Mucosa of gallbladder (tissue), 1 donor: Measurements from ENCODE around the gene B3GLCT. TPM values are rescaled to one million over a fixed set of nuclear protein-coding genes. Genes with fewer than 3 reads are reported as not detected.
"Not testable (repeated sequence)": the region's sequence is repeated elsewhere in the genome, so short reads cannot be mapped to it uniquely, and the experiment has no call there.

Experiments used
- DNase-seq: peaks from one replicate; pipeline ENCODE4 v3.0.0-alpha.2; 2020; ENCODE audit warnings: low spot score
- total RNA-seq: library from RNA; stranded (reverse); gene quantifications from one replicate; pipeline ENCODE4 v1.2.1, GENCODE V29; 2021
- donor health status: DM: no; HTN: no; CAD: no.

Gene B3GLCT
- 3.9 TPM for total RNA-seq

DNA sequence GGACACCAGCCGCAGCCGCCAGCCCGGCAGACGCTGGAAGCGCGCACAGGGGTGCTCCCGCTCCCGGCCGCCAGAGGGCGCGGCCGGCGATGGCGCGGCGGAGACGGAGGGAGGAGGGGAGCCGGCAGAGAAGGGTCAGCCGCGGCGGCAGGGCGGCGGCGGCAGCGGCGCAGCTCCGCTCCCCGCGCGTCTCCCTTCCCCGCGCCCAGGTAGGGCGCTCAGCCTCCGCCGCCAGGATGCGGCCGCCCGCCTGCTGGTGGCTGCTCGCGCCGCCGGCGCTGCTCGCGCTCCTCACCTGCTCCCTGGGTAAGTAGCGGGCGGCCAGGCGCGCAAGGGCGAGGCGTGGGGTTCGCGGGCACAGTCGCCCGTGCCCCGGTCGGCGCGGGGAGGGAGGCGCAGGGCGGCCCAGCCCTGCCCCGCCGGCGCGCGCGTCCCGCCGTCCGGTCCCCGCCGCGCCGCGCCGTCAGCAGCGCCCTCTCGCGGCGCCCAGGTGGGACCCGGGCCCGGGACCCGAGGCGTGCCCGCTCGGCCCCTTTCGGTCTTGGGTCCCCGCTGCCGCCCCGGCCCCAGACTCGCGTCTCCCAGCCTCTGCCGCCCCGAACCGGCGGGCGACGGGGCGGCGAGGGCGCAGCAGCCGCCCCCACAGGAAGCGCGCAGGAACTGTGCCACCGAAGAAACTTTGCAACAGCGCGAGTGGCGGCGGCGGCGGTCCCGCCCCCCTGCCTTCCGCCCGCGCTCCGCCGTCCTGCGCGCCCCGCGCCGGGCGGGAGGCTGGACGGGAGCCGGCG, at the start of gene B3GLCT:
TSS of gene B3GLCT (plus strand) at position 127 of the 788 bp plus-strand sequence. CDS start at position 237, 110 bp downstream.
- DNase-seq, result peak; percentile 76

DNA sequence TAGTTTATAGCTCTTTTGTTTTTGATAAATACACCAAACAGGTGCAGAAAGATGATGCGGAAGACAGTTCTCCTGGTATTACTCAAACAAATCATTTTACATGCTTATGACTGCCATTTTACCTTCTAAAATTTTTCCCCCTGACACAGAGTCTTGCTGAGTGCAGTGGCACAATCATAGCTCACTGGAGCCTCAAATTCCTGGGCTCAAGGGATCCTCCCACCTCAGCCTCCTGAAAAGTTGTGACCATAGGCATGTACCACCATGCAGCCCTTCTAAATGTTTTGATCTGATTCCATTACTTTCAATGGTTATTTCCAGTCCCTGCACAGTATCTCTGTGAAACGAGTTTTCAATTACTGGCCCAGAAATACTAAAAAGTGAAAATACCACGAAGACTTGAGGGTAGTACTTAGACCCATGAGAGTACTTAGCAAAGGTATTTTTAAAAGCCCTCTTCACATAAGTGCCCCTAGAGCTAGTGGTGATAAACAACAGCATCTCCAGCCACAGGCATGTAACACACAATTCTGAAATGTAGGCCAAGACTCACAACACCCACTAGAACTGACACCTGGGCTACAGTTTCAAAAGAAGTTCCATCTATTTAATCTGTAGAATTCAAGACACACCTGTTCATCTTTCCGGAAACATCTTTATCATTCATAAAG, 49.3 kb upstream of the B3GLCT start:
- DNase-seq, result no peak

DNA sequence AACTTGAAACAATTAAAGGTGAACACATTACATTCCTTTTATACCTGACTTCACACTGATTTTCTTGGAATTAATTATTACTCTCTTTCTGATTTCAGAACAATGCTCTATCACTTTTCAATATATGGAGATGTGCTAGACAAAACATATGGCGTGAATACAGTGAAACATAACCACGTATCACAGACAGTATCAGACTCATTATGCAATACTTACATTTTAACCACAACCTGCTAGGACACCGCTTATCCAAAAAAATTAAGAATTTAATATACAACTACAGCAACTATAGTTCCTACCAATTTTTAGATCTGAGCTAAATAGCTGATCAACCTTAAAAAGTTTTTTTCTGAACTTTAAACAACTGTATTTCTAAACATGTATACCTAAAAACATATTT, 47.9 kb upstream of the B3GLCT start:
- DNase-seq, result no peak

DNA sequence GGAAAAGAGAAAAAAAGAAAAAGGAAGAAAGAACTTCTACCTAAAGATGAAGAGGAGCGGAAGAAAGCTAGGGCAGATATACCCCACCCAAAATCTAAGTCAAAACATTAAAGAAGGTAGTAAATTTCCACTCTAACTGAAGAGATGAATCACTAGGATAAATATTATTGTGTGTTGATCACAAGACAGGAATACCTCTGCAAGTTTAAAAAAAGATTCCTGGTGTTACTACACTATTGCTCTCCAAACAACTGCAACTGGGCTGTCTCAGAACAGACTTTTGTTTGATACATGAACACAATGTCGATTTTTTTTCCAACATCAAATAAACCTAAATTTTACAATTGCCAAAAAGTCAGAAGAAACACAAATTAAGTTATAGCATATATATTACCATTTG, 44.8 kb upstream of the B3GLCT start:
- no peak for DNase-seq

DNA sequence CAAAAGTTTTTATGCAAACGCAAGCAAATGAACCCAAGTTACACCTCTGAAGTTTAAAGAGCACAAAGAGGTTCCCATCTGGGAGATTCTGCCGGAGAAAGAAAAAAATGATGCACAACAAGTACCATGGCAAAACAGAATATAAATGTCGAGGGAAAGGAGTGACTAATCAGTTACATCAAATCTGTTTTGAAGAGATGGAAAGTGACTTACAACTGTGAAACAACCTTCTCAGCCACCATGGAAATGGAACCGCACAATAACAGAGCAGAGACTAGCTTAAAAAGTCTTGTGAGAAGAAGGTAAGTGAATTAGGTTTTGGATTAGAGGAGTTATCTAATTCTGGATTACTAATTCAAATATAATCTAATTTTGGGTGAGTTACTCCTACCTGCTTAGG, 40.5 kb upstream of the B3GLCT start:
- DNase-seq, result no peak

DNA sequence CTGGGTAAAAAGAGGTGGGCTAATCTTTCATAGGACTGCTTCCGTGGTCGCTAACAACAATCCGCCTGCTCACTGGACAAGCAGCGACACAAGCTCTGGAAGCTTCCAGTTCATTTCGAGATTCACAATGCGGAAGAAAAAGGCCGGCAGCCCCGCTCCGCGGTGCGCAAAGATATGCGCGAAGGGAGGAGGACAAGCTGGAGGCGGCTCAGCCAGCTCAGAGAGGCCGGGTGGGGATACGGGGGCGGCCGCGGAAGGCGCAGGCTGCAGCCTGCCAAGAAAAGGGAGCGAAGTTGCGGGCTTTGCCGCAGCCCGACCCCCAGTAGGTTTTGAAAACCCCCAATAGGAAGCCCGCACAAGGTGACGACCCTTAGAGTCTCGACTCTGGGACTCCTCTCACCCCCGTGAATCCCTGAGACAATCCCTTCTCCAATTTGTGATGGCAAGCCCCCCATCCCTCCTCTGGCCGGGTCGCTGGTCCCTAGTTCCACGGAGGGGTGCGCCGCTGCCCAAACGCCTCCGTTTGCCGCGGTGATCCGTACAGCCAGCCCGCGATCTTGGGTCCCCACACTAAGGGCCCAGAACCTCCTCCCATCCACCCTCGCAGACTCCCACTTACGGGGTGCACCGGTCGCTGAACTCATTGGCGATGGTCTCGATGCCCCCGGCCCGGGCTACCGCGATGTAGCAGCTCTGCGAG, 38.8 kb upstream of the B3GLCT start:
- DNase-seq, result peak; percentile 80

DNA sequence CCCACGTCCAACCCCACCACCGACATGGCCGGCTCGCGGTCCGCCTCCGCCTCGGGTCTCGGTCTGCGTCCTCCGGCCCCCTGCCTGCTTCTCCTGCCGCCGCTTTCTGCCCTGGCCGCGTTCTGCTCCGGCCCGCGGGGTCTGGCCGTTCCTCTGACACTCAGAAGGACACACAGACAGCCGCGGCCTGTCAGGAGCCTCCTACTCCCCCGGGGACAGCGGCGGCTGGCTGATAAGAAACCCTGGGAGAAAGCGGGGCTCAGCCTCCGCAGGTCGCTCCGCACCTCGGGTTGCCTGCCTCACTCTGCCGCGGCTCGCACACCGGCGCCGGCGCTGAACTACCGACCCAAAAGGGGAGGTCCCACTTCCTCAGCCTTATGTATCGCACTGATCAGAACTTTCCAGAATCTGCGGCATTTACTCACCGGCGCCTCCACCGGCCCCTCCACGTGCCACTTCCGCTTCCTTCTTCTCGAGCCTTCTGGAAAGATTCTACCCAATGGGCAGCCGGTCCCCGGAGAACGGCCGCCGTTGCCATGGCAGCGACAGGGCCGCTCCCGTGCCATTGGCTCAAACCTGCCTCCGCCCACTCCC, 38.1 kb upstream of the B3GLCT start, which contains the start of gene HSPH1:
TSS of gene HSPH1 (minus strand) at position 348 of the 594 bp plus-strand sequence. CDS start at position 26, 322 bp downstream.
- DNase-seq, result peak; percentile 99

DNA sequence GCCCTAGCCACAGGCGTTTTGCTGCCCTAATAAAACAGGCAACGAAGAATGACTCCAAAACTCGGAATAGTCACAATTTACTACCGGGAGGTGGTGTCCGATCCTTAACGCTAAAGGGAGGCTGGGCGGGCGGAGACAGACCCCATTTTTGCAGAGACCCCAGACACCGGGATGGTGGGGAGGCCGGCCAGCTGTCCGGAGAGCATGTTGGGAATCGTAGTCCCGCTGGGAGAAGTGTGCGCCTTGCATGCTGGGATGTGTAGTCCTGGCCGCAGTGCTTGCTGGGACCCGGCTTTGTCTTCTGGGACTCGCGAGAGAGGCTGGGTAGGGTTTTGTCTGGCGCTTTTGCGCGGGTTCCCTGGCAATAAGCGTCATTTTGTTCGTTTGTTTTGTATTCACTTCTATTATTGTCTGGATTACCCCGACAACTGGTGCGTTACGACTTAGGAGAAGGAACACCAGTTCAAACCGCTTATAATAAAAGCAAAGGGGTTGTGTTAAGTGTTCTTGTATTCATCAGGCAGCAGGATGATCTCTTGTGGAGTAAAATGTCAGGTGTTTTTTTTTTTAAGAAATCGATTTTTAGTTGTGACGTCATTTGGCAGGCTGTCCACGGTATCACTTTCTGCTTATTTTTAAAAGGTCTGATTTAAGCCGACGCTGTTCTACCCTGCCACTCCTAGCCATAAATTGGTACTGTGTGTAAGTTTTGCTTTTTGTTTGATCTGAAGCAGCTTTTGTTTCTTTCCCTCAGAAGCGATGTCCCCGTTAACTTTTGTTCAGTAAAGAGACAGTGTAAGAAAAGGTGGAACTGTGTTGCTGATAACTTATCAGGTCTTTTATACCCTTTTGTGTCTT, 37.4 kb upstream of the B3GLCT start:
- DNase-seq, result peak; percentile 98

DNA sequence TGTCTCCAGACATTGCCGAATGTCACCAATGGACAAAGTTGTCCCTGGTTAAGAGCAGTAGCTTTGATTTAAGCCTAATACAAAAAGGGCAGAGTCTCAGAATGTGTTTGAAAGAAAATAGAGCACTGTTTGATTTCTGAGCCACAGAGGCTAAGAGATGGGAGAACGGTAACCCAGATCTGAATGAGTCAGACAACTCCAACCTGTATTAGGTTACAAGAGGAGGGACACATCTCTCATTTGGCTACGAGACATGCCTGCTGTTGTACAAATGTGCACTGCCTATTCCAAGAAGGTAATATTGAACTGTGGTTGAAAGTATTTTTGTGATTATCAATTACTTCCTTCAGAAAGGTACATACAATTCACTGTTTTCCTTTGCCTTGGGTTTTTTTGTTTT, 33.2 kb upstream of the B3GLCT start:
- no peak for DNase-seq

DNA sequence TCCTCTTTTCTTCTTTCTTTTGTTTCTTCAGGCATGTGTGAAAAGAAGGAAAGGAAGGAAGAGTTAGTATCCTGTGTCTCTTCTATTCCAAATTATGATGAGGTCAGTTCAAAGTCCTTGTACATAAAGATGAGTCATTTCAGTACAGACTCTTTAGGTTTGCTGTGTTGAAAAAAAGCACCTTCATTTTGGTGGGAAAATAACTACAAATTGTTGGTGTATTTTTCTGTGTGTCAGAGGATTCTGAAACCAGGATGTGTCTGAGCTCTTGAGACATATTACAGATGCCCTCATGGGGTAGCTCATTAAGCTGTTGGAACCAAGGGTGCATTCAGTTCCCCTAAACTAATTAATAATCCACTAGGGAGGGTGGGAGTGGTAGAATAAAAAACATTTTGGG, 32.3 kb upstream of the B3GLCT start:
- DNase-seq, result no peak

DNA sequence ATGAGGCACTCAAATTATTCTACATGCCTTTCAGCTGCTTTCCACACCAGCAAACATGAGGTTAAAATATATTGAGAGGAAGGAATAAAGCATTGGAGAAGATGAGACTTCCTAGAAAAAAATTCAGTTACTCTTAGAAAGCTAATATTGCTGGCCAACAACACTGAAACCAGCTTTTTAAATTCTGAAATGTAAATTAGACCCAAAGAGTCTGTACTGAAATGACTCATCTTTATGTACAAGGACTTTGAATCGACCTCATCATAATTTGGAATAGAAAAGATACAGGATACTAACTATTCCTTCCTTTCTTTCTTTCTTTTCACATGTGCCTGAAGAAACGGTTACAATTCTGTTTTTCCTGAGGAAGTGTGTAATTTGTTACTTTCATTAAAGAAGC, 31.6 kb upstream of the B3GLCT start:
- DNase-seq, result no peak

DNA sequence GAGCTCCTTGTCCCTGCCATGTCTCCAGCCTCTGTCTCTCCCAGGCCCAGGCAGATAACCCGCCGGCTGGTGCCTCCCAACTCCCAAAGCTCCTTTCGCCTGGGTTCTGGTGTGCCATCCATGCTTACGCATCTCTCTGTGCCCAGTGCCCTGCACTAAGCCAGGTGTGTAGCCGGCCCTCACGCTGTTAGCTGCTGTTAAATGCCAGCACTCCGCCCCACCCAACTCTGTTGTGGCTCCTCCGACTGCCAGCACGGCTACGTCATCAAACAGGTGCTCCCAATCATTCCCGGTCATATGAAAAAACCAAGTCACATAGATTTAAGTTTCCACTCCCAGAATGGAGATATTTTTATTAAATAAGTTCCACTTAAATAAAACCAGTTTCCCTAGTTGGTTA, 31.0 kb upstream of the B3GLCT start:
- DNase-seq, result no peak

DNA sequence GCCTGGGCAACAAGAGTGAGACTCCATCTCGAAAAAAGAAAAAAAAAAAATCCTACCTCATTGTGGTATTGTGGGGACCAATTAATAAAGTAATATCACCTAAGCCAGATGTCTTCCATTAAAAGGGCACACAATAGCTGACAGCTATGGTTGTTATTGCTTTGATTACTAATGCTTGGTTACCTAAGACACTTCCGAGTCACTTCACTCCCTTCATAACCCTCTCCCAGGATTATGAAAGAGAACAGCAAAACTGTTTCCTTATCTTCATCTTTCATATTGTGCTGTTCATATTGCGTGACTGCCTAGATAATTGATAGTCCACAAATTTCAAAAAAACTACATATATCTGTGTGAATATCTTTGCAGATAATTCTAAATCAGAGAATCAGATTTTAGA, 27.8 kb upstream of the B3GLCT start:
- DNase-seq, result no peak

DNA sequence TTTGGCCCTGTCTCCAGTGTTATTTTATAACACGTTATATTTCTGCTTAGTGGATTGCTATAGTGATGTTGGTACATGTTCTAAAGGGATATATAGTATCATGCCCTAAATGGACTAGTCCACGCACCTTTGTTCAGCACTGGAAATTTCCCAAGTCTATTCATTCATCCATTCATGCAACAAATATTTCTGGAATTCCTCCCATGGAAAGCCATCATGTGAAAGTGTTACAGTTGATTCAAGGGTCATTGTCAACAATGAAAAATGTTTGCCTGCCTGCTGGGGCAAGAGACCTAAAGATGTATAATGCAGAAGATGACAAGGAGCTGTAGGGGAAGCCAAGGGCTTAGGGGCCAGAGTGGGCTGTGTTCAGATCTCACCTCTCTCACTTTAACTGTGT, 27.2 kb upstream of the B3GLCT start:
- no peak for DNase-seq

DNA sequence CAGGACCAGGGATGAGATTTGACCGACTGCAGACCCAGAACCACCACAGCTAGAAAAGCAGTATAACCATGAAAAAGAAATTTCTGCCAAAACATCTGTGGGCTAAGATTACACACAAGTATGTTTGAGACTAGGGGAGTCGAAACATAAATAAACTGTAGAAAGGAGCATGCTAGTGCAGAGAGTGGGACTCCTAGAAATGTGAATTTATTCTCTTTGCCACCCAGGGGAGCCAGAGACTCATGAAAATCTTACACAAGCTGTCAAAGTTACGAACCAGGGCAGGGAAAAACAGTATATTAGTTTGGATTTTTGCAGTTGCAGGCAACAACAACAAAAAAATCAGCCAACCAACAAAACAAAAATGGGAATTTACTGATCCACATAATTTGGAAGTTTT, 25.8 kb upstream of the B3GLCT start:
- DNase-seq, result no peak

DNA sequence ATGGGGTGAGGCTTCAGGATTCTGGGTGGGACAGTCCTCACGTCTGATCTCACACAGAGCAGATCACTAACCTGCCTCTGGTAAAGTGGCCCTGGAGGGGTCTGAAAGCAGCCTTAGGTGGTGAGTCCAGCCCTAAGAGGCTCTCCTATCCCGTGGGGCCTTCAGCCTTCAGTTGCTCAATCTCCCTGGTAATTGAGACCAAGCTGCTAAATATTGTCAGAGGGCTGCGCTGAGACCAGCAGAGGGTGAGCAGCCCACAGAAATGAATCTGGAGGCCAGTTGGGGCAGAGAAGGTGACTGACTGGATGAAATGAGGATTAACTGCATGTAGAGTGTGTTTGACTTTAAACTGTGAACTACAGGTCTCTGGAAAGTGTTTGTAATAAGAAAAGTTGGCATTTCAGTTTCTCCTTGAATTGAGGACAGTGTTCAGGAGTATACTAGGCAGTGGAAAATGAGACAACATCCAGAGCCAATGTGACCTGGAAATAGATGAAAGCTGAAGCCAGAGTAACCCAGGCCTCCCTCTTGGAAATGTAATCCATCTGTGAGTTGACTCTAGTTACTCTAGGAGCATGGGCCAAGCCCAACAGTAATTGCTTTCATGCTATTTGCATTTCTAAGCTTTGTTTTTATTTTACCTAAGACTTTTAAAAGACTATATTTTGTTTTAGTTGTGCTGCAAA, 23.8 kb upstream of the B3GLCT start:
- DNase-seq, result no peak

DNA sequence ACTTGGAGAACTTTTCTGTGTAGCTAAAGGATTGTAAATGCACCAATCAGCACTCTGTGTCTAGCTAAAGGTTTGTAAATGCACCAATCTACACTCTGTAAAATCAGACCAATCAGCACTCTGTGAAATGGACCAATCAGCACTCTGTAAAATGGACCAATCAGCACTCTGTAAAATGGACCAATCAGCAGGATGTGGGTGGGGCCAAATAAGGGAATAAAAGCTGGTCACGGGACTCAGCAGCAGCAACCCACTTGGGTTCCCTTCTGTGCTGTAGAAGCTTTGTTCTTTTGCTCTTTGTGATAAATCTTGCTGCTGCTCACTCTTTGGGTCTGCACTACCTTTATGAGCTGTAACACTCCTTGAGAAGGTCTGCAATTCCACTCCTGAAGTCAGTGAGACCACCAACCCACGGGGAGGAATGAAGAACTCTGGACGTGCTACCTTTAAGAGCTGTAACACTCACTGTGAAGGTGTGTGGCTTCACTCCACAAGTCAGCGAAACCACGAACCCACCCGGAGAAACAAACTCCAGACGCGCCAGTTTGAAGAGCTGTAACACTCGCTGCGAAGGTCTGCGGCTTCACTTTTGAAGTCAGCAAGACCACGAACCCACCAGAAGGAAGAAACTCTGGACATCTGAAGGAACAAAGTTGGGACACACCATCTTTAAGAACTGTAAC, 21.8 kb upstream of the B3GLCT start:
- not testable (repeated sequence) for DNase-seq

DNA sequence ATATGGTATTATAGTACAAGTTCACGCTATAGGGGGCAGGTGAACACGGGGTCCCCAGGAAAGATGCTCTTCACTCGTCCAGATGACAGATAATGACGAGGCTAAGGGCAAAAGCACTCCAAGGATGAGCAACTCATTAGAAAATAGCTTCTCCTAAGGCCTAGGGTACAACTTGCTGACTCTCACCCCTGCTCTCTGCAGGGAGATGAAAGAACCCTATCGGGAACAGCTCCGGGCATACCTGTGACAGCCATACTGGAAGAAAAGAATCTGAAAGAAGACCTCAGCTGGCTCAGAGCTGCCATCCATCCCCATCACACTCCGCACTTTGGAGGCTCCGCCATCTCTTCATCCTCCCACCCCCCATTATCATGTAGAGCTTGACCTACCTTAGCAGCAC, 20.5 kb upstream of the B3GLCT start:
- DNase-seq, result no peak

DNA sequence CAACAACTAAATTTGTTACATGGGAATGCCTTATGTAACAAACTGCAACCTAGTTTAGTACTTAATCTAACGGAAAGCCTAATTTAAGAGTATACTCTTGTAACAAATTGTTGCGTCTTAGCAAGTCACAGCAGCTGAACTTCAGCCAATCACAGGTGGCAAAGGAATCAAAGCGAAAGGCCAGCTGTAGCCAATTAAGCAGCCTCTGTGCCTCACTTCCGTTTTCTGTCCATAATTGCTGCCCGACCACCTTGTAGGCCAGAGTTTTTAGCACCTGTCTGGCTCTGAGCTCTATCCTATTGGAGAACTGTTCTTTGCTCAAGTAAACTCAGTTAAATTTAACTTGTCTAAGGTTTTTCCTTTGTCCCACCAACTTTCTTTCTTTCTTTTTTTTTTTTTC, 20.0 kb upstream of the B3GLCT start:
- DNase-seq, result no peak

DNA sequence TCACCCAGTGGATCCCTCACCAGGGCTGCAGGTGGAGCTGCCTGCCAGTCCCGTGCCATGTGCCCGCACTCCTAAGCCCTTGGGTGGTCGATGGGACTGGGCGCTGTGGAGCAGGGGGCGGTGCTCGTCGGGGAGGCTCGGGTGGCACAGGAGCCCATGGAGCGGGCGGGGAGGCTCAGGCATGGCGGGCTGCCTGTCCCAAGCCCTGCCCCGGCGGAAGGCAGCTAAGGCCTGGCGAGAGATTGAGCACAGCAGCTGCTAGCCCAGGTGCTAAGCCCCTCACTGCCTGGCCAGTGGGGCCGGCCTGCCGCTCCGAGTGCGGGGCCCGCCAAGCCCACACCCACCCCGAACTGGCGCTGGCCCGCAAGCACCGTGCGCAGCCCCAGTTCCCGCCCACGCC, 16.8 kb upstream of the B3GLCT start:
- no peak for DNase-seq
